Right lobe of liver (tissue), 4 donors: Measurements from ENCODE around the gene ASCL2.

Experiments
- CTCF ChIP-seq, 4 donors: fragments of 200-600 bp in 3 of 4; fragments of 450-650 bp in 1 of 4; IDR thresholded peaks; one replicate each; pipeline versions ENCODE4 v1.5.1 to v1.8.0; 2016 to 2022; ENCODE audit warnings: antibody characterized with exemption in 4 of 4, mild to moderate bottlenecking in 2 of 4
- POLR2A ChIP-seq: fragments of 450-650 bp; IDR thresholded peaks from one replicate; pipeline ENCODE4 v1.6.1; 2017; ENCODE audit warnings: antibody characterized with exemption, mild to moderate bottlenecking
- donor health status: DM: no; HTN: no; CAD: no.
- donor health status: DM: no; HTN: no; CAD: no.
- donor health status: DM: no; HTN: yes; CAD: no.

DNA sequence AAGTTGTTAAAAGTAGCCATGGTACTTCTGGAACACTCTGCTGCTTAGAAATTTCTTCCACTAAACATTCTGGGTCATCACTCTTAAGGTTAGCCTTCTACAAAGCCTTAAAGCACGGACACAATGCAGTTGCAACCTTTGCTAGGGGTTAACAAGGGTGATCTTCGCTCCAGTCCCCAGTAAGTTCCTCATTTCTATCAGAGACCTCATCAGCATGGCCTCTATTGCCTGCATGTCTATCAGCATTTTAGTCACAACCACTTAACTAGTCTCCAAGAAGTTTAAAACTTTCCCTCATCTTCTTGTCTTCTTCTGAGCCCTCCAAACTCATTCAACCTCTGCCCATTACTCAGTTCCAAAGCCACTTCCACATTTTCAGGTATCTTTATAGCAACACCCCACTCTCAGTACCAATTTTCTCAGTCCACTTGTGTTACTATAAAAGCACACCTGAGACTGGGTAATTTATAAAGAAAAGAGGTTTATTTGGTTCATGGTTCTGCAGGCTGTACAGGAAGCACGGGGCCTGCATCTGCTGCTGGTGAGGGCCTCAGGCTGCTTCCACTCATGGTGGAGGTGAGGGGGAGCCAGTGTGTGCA is 50.1 kb downstream of the ASCL2 start:
- TF ChIP-seq CTCF (IDR thresholded peaks at IDR 0.05) = no peak
- TF ChIP-seq POLR2A = no peak
